WERI-Rb-1 (cell line): ENCODE results near the gene ABHD1.
A peak's percentile ranks its signal among the peaks of the same experiment; 100 is the strongest.

Experiments
- DNase-seq: peaks from one replicate; pipeline ENCODE4 v3.0.0-alpha.2; 2020
- H3K27ac ChIP-seq: fragments of 250-450 bp; sonication (Bioruptor Pico); 2 replicates; pipeline ENCODE4 v1.5.1; 2020; ENCODE audit warnings: mild to moderate bottlenecking, moderate library complexity
- H3K27me3 ChIP-seq: fragments of 250-450 bp; sonication (Bioruptor Pico); 2 replicates; pipeline ENCODE4 v1.5.1; 2021; ENCODE audit warnings: mild to moderate bottlenecking, low read depth, moderate library complexity; ENCODE audit not compliant: insufficient read depth, severe bottlenecking
- H3K36me3 ChIP-seq: fragments of 250-450 bp; sonication (Bioruptor Pico); 2 replicates; pipeline ENCODE4 v1.5.1; 2020; ENCODE audit warnings: mild to moderate bottlenecking, moderate library complexity
- H3K4me3 ChIP-seq: 2 replicates; pipeline ENCODE4 v1.5.1; 2011; ENCODE audit warnings: low read depth, mild to moderate bottlenecking, control low read depth, low read length
- H3K9me3 ChIP-seq: fragments of 250-450 bp; sonication (Bioruptor Pico); 2 replicates; pipeline ENCODE4 v1.5.1; 2021; ENCODE audit warnings: mild to moderate bottlenecking, moderate library complexity; ENCODE audit not compliant: severe bottlenecking
- TF ChIP-seq, protein P1 (sequence below): IDR thresholded peaks from 2 replicates; pipeline ENCODE4 v1.5.1; 2011; ENCODE audit warnings: low read depth, mild to moderate bottlenecking, control low read depth, inconsistent platforms, low read length

The ABHD1 gene

DNA sequence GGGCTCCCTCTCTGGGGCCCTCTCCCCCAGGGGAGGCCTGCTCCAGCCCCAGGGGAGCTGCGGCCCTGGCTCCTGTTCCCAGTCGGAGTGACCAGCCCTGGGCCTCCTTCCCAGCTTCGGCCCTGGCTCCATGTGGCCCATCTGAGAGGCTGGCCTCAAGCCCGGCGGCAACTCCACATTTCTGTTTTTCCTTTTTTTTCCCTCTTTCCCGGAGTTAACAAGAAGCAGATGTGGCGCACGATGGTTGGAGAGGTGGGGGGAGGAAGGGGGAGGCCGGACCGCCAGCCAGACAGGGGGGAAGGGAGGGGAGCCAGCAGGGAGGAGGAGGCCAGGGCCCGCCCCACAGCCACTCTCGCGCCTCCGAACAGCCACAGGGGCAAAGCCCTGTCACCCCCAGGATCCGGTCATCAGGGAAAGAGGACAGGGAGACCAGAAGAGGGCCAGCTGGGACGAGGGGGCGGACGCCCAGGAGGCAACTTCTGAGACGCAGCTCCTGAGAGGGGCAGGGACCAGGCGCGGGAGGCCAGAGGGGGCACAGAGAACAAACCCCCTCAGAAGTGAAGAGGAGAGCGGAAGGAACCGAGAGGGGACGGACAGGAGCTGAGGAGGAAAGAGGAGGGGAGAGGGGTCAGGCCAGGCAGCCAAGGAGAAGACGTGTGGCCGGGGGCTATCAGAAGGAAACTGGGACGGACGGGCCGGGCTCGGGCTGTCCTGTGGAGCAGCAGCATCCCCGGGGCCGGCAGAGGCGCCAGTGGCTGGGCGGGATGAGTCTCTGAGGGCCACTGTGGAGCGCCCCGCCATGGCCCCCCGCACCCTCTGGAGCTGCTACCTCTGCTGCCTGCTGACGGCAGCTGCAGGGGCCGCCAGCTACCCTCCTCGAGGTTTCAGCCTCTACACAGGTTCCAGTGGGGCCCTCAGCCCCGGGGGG lies 45.1 kb upstream of the ABHD1 start, which contains the start of gene EMILIN1:
Gene EMILIN1 (plus strand): TSS at position 349 of the 928 bp plus-strand sequence. CDS start 451 bp downstream, at position 800.
- TF ChIP-seq, protein P1, sequence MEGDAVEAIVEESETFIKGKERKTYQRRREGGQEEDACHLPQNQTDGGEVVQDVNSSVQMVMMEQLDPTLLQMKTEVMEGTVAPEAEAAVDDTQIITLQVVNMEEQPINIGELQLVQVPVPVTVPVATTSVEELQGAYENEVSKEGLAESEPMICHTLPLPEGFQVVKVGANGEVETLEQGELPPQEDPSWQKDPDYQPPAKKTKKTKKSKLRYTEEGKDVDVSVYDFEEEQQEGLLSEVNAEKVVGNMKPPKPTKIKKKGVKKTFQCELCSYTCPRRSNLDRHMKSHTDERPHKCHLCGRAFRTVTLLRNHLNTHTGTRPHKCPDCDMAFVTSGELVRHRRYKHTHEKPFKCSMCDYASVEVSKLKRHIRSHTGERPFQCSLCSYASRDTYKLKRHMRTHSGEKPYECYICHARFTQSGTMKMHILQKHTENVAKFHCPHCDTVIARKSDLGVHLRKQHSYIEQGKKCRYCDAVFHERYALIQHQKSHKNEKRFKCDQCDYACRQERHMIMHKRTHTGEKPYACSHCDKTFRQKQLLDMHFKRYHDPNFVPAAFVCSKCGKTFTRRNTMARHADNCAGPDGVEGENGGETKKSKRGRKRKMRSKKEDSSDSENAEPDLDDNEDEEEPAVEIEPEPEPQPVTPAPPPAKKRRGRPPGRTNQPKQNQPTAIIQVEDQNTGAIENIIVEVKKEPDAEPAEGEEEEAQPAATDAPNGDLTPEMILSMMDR, result no peak
- H3K27me3 ChIP-seq, result no peaks in the 10 kb centered on the region
- no peaks in the 10 kb centered on the region for H3K36me3 ChIP-seq
- H3K4me3 ChIP-seq, result no peak within 1 kb of the TSS
- H3K27ac ChIP-seq, result peak within 1 kb of the TSS; percentile 19
- no peak for DNase-seq
- H3K9me3 ChIP-seq, result no peaks in the 10 kb centered on the region

DNA sequence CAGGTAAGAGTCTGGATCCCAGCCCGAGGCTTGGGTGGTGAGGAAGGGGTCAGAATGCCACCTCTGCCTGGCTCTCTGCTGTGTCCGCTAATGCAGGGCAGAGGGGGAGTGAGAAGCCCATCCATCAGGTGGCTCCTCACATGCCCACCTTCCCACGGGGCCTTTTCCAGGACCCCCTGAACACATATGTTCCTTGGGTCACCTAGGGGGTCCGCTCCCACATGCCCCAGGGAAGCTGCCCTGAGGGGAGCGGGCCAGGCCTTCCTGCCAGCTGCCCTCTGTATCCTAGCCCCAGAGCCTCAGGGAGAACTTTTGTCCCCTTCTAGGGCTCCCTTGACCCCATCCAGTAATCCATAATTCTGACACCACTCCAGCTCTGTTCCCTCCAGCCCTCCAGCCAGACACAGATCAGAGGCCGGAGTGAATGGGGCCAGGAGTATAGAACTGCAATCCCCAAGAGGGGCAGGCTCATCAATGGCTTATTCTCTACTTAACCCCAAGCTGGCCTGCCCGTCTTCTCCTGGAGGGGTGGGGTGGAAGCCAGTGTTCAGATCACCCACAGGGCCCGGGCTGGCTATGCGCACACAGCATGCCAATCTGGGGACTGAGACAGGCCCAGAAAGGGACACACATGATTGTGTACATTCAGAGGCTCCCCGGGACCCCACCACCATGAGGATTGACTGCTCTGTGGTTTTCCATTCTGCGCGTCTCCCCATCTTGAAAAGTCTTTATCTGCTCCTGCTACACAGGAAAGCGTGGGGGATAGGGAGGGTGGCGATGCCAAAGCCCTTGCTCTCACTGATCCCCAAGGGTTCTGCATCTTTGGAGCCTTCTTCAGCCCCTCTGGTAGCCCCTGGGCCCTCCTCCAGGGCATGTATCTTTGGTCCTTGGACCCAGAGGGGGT lies 44.1 kb upstream of the ABHD1 start:
- no peaks in the 10 kb centered on the region for H3K27me3 ChIP-seq
- H3K36me3 ChIP-seq, result no peaks in the 10 kb centered on the region
- no peak overlapping the region for H3K27ac ChIP-seq
- DNase-seq, result peak; percentile 34
- no peaks in the 10 kb centered on the region for H3K9me3 ChIP-seq
- no peak overlapping the region for H3K4me3 ChIP-seq
- TF ChIP-seq, protein P1, result no peak

DNA sequence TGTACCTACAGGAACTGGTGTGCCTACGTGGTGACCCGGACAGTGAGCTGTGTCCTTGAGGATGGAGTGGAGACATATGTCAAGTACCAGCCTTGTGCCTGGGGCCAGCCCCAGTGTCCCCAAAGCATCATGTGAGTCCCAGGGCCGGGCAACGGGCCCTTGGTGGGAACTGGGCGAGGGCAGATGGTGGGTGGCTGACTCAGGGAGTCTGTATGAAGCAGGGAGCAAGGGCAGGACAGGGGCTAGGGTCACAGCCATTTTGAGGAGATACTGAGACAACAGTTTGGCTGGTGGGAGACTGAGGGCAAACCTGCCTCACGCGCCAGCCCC lies 43.5 kb upstream of the ABHD1 start:
- H3K36me3 ChIP-seq, result no peaks in the 10 kb centered on the region
- no peak for DNase-seq
- no peak overlapping the region for H3K27ac ChIP-seq
- TF ChIP-seq, protein P1, result no peak
- H3K9me3 ChIP-seq, result no peaks in the 10 kb centered on the region
- no peaks in the 10 kb centered on the region for H3K27me3 ChIP-seq
- H3K4me3 ChIP-seq, result no peak overlapping the region

DNA sequence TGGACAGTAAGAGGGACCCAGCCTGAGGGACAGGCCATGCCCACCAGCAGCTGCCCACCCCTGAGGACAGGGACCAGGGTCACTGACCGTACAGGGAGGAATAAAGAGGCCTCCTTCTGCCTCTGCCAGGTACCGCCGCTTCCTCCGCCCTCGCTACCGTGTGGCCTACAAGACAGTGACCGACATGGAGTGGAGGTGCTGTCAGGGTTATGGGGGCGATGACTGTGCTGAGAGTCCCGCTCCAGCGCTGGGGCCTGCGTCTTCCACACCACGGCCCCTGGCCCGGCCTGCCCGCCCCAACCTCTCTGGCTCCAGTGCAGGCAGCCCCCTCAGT lies 43.0 kb upstream of the ABHD1 start:
- Histone ChIP-seq H3K9me3 (no peaks in the 10 kb centered on the region), H3K27me3 (no peaks in the 10 kb centered on the region), H3K4me3 (no peak overlapping the region), H3K27ac (peak overlapping the region; percentile 14; the same call in 1 of the 2 replicates), H3K36me3 (no peaks in the 10 kb centered on the region)
- no peak for DNase-seq
- TF ChIP-seq, protein P1, result no peak

DNA sequence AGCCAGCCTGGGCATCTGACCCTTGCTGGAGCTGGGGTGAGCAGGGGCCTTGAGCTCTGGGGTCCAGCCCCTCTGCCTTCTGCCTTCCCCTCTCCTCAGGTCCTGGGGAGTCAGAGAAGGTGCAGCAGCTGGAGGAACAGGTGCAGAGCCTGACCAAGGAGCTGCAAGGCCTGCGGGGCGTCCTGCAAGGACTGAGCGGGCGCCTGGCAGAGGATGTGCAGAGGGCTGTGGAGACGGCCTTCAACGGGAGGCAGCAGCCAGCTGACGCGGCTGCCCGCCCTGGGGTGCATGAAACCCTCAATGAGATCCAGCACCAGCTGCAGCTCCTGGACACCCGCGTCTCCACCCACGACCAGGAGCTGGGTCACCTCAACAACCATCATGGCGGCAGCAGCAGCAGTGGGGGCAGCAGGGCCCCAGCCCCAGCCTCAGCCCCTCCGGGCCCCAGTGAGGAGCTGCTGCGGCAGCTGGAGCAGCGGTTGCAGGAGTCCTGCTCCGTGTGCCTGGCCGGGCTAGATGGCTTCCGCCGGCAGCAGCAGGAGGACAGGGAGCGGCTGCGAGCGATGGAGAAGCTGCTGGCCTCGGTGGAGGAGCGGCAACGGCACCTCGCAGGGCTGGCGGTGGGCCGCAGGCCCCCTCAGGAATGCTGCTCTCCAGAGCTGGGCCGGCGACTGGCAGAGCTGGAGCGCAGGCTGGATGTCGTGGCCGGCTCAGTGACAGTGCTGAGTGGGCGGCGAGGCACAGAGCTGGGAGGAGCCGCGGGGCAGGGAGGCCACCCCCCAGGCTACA lies 41.4 kb upstream of the ABHD1 start:
- H3K27ac ChIP-seq, result no peak overlapping the region; the same call in 1 of the 2 replicates
- no peaks in the 10 kb centered on the region for H3K9me3 ChIP-seq
- H3K27me3 ChIP-seq, result no peaks in the 10 kb centered on the region
- DNase-seq, result no peak
- no peaks in the 10 kb centered on the region for H3K36me3 ChIP-seq
- no peak overlapping the region for H3K4me3 ChIP-seq
- TF ChIP-seq, protein P1, result no peak
